K562 (cell line): ENCODE data around the gene FUT2. TPM values are rescaled to one million over a fixed set of nuclear protein-coding genes. Genes with fewer than 3 reads are reported as not detected.
A peak's percentile ranks its signal among the peaks of the same experiment; 100 is the strongest.

Experiments
- ATAC-seq: fragments of 200-7000 bp; cut with Tn5 transposase; 3 replicates; pipeline ENCODE4 v1.9.1; 2020; ENCODE audit warnings: moderate library complexity
- BruUV-seq: library from RNA; stranded (reverse); fragments of 400-500 nt; replicated peaks from 2 replicates; lab custom pipeline; 2021; lab: Mats Ljungman, UMichigan
- CTCF ChIA-PET: fragments of 300-600 bp; formaldehyde crosslinking; extraction: SDS; loops from one replicate; lab custom pipeline; 2021; ENCODE audit warnings: low intra/inter-chr PET ratio; lab: Yijun Ruan, JAX
- POLR2A ChIA-PET: fragments of 300-600, 350-650 bp; sonication (Branson Sonifier 250); formaldehyde crosslinking; extraction: SDS; loops from one replicate; lab custom pipeline; 2021; ENCODE audit warnings: antibody characterized with exemption, inconsistent platforms; lab: Yijun Ruan, JAX
- DNase-seq, 4 experiments: peaks; one replicate each; pipeline versions ENCODE4 v3.0.0 to v3.0.0-alpha.2; 2011 to 2018; ENCODE audit warnings: low spot score in 3 of 4, mixed read lengths in 3 of 4; ENCODE audit errors: extremely low read depth in 1 of 4
- FAIRE-seq: peaks from 2 replicates; lab custom pipeline; 2011; peaks lifted over from hg19 to GRCh38; lab: Jason Lieb, UNC
- H2AFZ ChIP-seq: 2 replicates; pipeline ENCODE4 v1.6.0; 2011; ENCODE audit warnings: low read depth, low read length, control low read depth, inconsistent platforms
- H3K27ac ChIP-seq: fragments of 200-600 bp; 3 replicates; pipeline ENCODE4 v1.8.0; 2011; ENCODE audit warnings: low read depth, mild to moderate bottlenecking, control low read depth, inconsistent platforms, low read length, moderate library complexity, mixed read lengths; ENCODE audit errors: extremely low read depth
- H3K27me3 ChIP-seq, 2 experiments: fragments of 300-600 bp in 1 of 2; 2 replicates in 1 of 2; 3 replicates in 1 of 2; pipeline versions ENCODE4 v1.6.0 to v1.8.0; 2011; ENCODE audit warnings: inconsistent platforms in 2 of 2, low read length in 2 of 2, mild to moderate bottlenecking in 1 of 2, mixed read lengths in 1 of 2, moderate library complexity in 1 of 2; ENCODE audit not compliant: control insufficient read depth in 2 of 2, insufficient read depth in 2 of 2
- H3K36me3 ChIP-seq: fragments of 300-600 bp; 3 replicates; pipeline ENCODE4 v1.8.0; 2011; ENCODE audit warnings: mild to moderate bottlenecking, low read length, inconsistent platforms; ENCODE audit not compliant: control insufficient read depth, insufficient read depth
- H3K4me1 ChIP-seq, 2 experiments: fragments of 200-600 bp in 1 of 2; replicated peaks in 1 of 2; 2 replicates in 1 of 2; 3 replicates in 1 of 2; pipeline versions ENCODE4 v1.5.1 to v1.8.0; 2011; ENCODE audit warnings: inconsistent platforms in 2 of 2, low read length in 2 of 2, mild to moderate bottlenecking in 1 of 2, mixed read lengths in 1 of 2, moderate library complexity in 1 of 2; ENCODE audit not compliant: control insufficient read depth in 2 of 2, insufficient read depth in 2 of 2
- H3K4me2 ChIP-seq: 2 replicates; pipeline ENCODE4 v1.6.1; 2011; ENCODE audit warnings: low read length, control low read depth, inconsistent platforms, mixed read lengths; ENCODE audit not compliant: insufficient read depth
- H3K4me3 ChIP-seq: fragments of 200-600 bp; sonication (generic), shearing (Covaris generic); 2 replicates; pipeline ENCODE4 v1.5.1; 2016; ENCODE audit warnings: control low read depth, inconsistent platforms
- H3K79me2 ChIP-seq: fragments of 200-600 bp; 3 replicates; pipeline ENCODE4 v1.8.0; 2011; ENCODE audit warnings: low read length, inconsistent platforms; ENCODE audit not compliant: control insufficient read depth, insufficient read depth
- H3K9ac ChIP-seq, 2 experiments: 2 replicates each; pipeline versions ENCODE4 v1.6.0 to v1.6.1; 2011; ENCODE audit warnings: low read depth in 2 of 2, low read length in 2 of 2, control low read depth in 1 of 2, inconsistent platforms in 1 of 2, mild to moderate bottlenecking in 1 of 2, mixed read lengths in 1 of 2; ENCODE audit not compliant: insufficient read depth in 1 of 2
- H3K9me1 ChIP-seq: one replicate; pipeline ENCODE4 v1.6.0; 2011; ENCODE audit warnings: inconsistent platforms, mild to moderate bottlenecking, low read length, moderate library complexity; ENCODE audit not compliant: control insufficient read depth, insufficient read depth
- H3K9me3 ChIP-seq: replicated peaks from 2 replicates; pipeline ENCODE4 v1.5.1; 2011; ENCODE audit warnings: low read depth, low read length, inconsistent platforms; ENCODE audit not compliant: control insufficient read depth, insufficient read depth
- H4K20me1 ChIP-seq: replicated peaks from 2 replicates; pipeline ENCODE4 v1.6.1; 2011; ENCODE audit warnings: low read length, inconsistent platforms, mixed read lengths; ENCODE audit not compliant: control insufficient read depth, insufficient read depth
- RBFOX2 ChIP-seq: fragments of 200-400 bp; formaldehyde crosslinking; IDR thresholded peaks from 2 replicates; pipeline ENCODE4 v1.6.1; 2017; ENCODE audit warnings: low read depth, mild to moderate bottlenecking, low read length, moderate library complexity
- ZNF586 ChIP-seq: fragments of 450-650 bp; formaldehyde crosslinking; conservative IDR thresholded peaks from 2 replicates; pipeline ENCODE4 v1.4.0; 2020; ENCODE audit warnings: mild to moderate bottlenecking, moderate library complexity
- WGBS: fragments of 100-300 bp; shearing (Covaris generic); methylation state at CpG from one replicate; pipeline ENCODE4 v1.1.6; 2016; ENCODE audit warnings: low coverage, mixed read lengths; ENCODE audit not compliant: insufficient coverage; ENCODE audit errors: missing lambda C conversion rate; 5-methylcytosine and 5-hydroxymethylcytosine counted together
- in situ Hi-C: fragments of 300-500 bp; cut with MboI; formaldehyde crosslinking; loops from 4 replicates; pipeline ENCODE4 v1.15.0; 2018; ENCODE audit warnings: inconsistent platforms, mixed read lengths
- intact Hi-C: fragments of 100-400 bp; cut with micrococcal nuclease; formaldehyde crosslinking; loops from 2 replicates; pipeline ENCODE4 v1.14.2; 2022
- polyA plus RNA-seq, 8 experiments: library from polyadenylated mRNA; depleted of rRNA in 4 of 8; stranded (reverse) in 5 of 8; unstranded in 3 of 8; fragments of >200 nt; fragmentation: Nextera tagmentation in 2 of 8; fragmentation: Illumina TruSeq in 1 of 8; extraction: Ambion mirVana in 2 of 8; extraction: Trizol in 1 of 8; gene quantifications; 2 replicates each; pipeline versions ENCODE4 v1.2.1 to v1.2.3, GENCODE V29; 2011 to 2014; ENCODE audit warnings: inconsistent platforms in 1 of 8, missing spikeins in 1 of 8
- total RNA-seq, 7 experiments: library from RNA; depleted of rRNA in 6 of 7; stranded (reverse); fragments of >200 nt in 6 of 7; fragmentation: Illumina TruSeq in 2 of 7; extraction: Trizol in 2 of 7; gene quantifications; 2 replicates each; pipeline versions ENCODE4 v1.2.1 to v1.2.3, GENCODE V29; 2011 to 2021; ENCODE audit warnings: low replicate concordance in 1 of 7
- TF ChIP-seq, protein P1 (sequence below), 2 experiments: fragments of 450-650 bp; IDR thresholded peaks; 2 replicates each; pipeline ENCODE4 v1.6.1; 2016

The FUT2 gene
- total and polyA plus RNA-seq, 9 of the 15 experiments (the other 6 are each of a cell fraction or from before 2014, with no cell fraction given), result 0.03 to 0.04 TPM; not detected in 7

GRCh38 chr19:48750351-48750750, 54.6 kb downstream of the FUT2 start:
- Histone ChIP-seq H3K27ac (no peak overlapping the region), H3K4me1 (peaks cover 43 to 74% of the 10 kb centered on the region in 2 experiments), H3K27me3 (no peaks in the 10 kb centered on the region), H3K4me2 (no peak overlapping the region), H3K9me3 (no peaks in the 10 kb centered on the region), H2AFZ (no peak overlapping the region), H3K79me2 (peaks cover 41% of the 10 kb centered on the region), H4K20me1 (no peaks in the 10 kb centered on the region), H3K36me3 (peaks cover 22% of the 10 kb centered on the region; the same call in 1 of the 3 replicates), H3K9me1 (no peaks in the 10 kb centered on the region), H3K4me3 (no peak overlapping the region), H3K9ac (peak overlapping the region in 1 of 2 experiments; percentile 41; a peak in 2 of 4 replicates)
- 94% methylated on average over 25 of the region's 31 CpGs for WGBS
- CTCF ChIA-PET, result no interaction called here
- ATAC-seq (no peak), FAIRE-seq (no peak), DNase-seq (no peak)
- no peak for TF ChIP-seq ZNF586 (CRISPR knock-in tag)
- peak; percentile 46; the same call in 1 of the 2 replicates for TF ChIP-seq RBFOX2
- TF ChIP-seq, protein P1, sequence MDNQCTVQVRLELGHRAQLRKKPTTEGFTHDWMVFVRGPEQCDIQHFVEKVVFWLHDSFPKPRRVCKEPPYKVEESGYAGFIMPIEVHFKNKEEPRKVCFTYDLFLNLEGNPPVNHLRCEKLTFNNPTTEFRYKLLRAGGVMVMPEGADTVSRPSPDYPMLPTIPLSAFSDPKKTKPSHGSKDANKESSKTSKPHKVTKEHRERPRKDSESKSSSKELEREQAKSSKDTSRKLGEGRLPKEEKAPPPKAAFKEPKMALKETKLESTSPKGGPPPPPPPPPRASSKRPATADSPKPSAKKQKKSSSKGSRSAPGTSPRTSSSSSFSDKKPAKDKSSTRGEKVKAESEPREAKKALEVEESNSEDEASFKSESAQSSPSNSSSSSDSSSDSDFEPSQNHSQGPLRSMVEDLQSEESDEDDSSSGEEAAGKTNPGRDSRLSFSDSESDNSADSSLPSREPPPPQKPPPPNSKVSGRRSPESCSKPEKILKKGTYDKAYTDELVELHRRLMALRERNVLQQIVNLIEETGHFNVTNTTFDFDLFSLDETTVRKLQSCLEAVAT (IDR thresholded peaks at IDR 0.05), result 0 out of 4 replicates have a peak, but pooled peaks of 1 of the 2 experiments have one; percentile 50
- POLR2A ChIA-PET, result interaction anchor here (0.7 kb wide), 1 partner anchor 31 kb away, joined by 3 read pairs; no protein-coding TSS in a partner anchor
- BruUV-seq, result no TSS peak
- in situ Hi-C loops (no loop called here), intact Hi-C loops (no loop called here)
